Gastrocnemius medialis (tissue), 4 donors: ENCODE measurements around the gene SLC12A3. TPM values are rescaled to one million over a fixed set of nuclear protein-coding genes. Genes with fewer than 3 reads are reported as not detected.

ENCODE experiments used
- ATAC-seq, 2 donors: fragments of 150-250 bp; one replicate each; pipeline ENCODE4 v1.9.1; 2016
- DNase-seq, 2 donors: peaks; one replicate each; pipeline ENCODE4 v3.0.0-alpha.2; 2019
- H3K27ac ChIP-seq, 4 donors: fragments of 200-600 bp; sonication (generic); 1 replicate in 1 of 4; 2 replicates in 3 of 4; pipeline ENCODE4 v1.5.1; 2016 to 2018; ENCODE audit warnings: mild to moderate bottlenecking in 2 of 4, moderate library complexity in 1 of 4
- H3K27me3 ChIP-seq, 3 donors: fragments of 200-600 bp; sonication (generic) in 2 of 3; 1 replicate in 1 of 3; 2 replicates in 2 of 3; pipeline versions ENCODE4 v1.5.1 to v1.6.0; 2016 to 2019; ENCODE audit warnings: mild to moderate bottlenecking in 1 of 3, moderate library complexity in 1 of 3
- H3K36me3 ChIP-seq, 2 donors: fragments of 200-600 bp; sonication (generic) in 1 of 2; one replicate each; pipeline ENCODE4 v1.5.1; 2017 to 2018
- H3K4me1 ChIP-seq, 2 donors: fragments of 200-600 bp; sonication (generic) in 1 of 2; one replicate each; pipeline ENCODE4 v1.5.1; 2016 to 2017; ENCODE audit warnings: mild to moderate bottlenecking in 2 of 2
- H3K4me3 ChIP-seq, 4 donors: fragments of 200-600 bp; sonication (generic) in 3 of 4; 1 replicate in 1 of 4; 2 replicates in 3 of 4; pipeline ENCODE4 v1.5.1; 2016 to 2019; ENCODE audit warnings: mild to moderate bottlenecking in 2 of 4
- H3K9me3 ChIP-seq, 3 donors: fragments of 200-600 bp; sonication (generic) in 2 of 3; 1 replicate in 1 of 3; 2 replicates in 2 of 3; pipeline ENCODE4 v1.5.1; 2016 to 2019
- POLR2A ChIP-seq, 2 donors: fragments of 450-650 bp; IDR thresholded peaks; one replicate each; pipeline ENCODE4 v1.6.1; 2017; ENCODE audit warnings: antibody characterized with exemption in 2 of 2, mild to moderate bottlenecking in 2 of 2, moderate library complexity in 2 of 2
- in situ Hi-C, 4 donors: fragments of 200-750 bp; cut with MboI; loops; one replicate each; pipeline versions ENCODE4 v1.15.0 to v1.8.0; 2017; ENCODE audit warnings: low sequenced_read_pairs in 4 of 4
- intact Hi-C: fragments of 100-400 bp; cut with DNase I; formaldehyde crosslinking; loops from one replicate; pipeline ENCODE4 v1.15.1; 2023; ENCODE audit warnings: low total_unique reads
- microRNA counts, 2 donors: library from miRNA; unstranded; fragments of <30 nt; microRNA quantifications; one replicate each; lab custom pipeline; 2016
- microRNA-seq, 2 donors: library from miRNA; unstranded; fragments of <30 nt; microRNA quantifications; one replicate each; pipeline ENCODE4, GENCODE V29; 2016; ENCODE audit warnings: borderline replicate concordance in 2 of 2
- total RNA-seq, 4 donors: library from RNA; depleted of rRNA; stranded (reverse); fragments of >200 nt; gene quantifications; one replicate each; pipeline versions ENCODE4 v1.1.0 to v1.2.3, GENCODE V29; 2016
- TF ChIP-seq, protein P1 (sequence below), 5 experiments: fragments of 450-650 bp in 3 of 5; fragments of 200-600 bp in 2 of 5; sonication (generic) in 2 of 5; IDR thresholded peaks in 4 of 5; conservative IDR thresholded peaks in 1 of 5; 1 replicate in 4 of 5; 2 replicates in 1 of 5; pipeline ENCODE4 v1.5.1; 2016 to 2019; ENCODE audit warnings: antibody characterized with exemption in 5 of 5, mild to moderate bottlenecking in 3 of 5, moderate library complexity in 3 of 5

The SLC12A3 gene
- total RNA-seq, 4 donors from 2014 or later, result not detected

DNA sequence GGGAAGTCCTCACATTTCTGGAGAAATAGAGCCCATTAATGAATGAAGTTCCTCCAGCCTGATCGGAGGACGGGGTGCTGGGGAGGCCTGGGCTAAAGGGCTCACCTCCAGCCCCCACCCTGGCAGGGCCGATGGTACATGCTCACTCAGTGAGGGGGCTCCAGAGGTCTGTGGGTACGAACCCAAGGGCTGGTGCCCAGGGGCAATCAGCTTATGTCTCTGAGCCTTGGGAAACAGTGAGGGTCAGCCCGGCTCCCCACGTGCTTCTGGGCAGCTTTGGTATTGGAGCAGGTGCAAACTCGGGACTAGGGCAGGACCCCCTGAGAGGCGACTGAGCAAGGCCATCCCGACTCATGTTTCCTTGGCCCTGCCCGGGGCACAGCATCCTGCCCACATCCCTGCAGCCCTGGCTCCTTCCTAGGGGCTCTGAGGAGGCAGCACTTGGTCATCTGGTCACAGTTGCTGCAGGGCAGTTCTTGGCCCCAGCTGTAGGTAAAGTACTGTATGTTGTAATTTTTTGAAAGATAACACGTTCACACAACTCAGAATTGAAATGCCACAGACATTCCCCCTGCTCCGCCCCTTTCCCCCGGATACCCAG is 95.8 kb downstream of the SLC12A3 start:
- in situ Hi-C loops (no loop called here), intact Hi-C loops (no loop called here)
- H3K36me3 ChIP-seq, result no peaks in the 10 kb centered on the region
- H3K27me3 ChIP-seq, result no peaks in the 10 kb centered on the region
- H3K4me3 ChIP-seq, result no peak overlapping the region
- no peaks in the 10 kb centered on the region for H3K9me3 ChIP-seq
- no peak for TF ChIP-seq POLR2A (IDR thresholded peaks at IDR 0.05)
- TF ChIP-seq, protein P1, sequence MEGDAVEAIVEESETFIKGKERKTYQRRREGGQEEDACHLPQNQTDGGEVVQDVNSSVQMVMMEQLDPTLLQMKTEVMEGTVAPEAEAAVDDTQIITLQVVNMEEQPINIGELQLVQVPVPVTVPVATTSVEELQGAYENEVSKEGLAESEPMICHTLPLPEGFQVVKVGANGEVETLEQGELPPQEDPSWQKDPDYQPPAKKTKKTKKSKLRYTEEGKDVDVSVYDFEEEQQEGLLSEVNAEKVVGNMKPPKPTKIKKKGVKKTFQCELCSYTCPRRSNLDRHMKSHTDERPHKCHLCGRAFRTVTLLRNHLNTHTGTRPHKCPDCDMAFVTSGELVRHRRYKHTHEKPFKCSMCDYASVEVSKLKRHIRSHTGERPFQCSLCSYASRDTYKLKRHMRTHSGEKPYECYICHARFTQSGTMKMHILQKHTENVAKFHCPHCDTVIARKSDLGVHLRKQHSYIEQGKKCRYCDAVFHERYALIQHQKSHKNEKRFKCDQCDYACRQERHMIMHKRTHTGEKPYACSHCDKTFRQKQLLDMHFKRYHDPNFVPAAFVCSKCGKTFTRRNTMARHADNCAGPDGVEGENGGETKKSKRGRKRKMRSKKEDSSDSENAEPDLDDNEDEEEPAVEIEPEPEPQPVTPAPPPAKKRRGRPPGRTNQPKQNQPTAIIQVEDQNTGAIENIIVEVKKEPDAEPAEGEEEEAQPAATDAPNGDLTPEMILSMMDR (IDR thresholded peaks at IDR 0.05 in 4 of 5, conservative IDR thresholded peaks at IDR 0.05 in 1 of 5), result no peak
- DNase-seq, result no peak
- peaks cover 0 to 10% of the 10 kb centered on the region in 2 donors for H3K4me1 ChIP-seq
- ATAC-seq, result no peak
- no peak overlapping the region for H3K27ac ChIP-seq

DNA sequence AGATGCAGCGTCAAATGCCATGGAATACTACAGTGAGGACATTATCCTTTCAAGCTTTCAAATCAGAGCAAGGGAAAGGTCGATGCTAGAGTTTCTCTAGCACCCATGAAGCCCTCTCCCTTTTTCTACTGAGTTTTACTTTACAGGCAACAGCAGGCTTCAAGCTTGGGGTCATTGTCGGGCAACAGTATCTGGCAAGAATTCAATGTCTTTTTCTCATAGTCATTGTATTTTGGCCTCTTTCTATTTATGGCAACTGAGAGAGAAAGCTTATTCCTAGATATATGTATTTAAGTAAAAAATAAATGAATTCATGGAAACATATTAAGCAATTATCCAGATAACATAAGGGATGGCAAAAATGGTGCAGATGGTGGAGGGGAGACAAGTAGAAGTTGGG is 96.4 kb downstream of the SLC12A3 start:
- Histone ChIP-seq H3K27ac (peak overlapping the region in 1 of 4 donors; percentile 39), H3K9me3 (no peaks in the 10 kb centered on the region), H3K4me1 (peaks cover 0 to 10% of the 10 kb centered on the region in 2 donors), H3K4me3 (no peak overlapping the region), H3K36me3 (no peaks in the 10 kb centered on the region), H3K27me3 (no peaks in the 10 kb centered on the region)
- no peak for ATAC-seq
- in situ Hi-C loops (no loop called here), intact Hi-C loops (no loop called here)
- no peak for DNase-seq
- TF ChIP-seq, protein P1 (IDR thresholded peaks at IDR 0.05 in 4 of 5, conservative IDR thresholded peaks at IDR 0.05 in 1 of 5), result no peak
- no peak for TF ChIP-seq POLR2A (IDR thresholded peaks at IDR 0.05)

DNA sequence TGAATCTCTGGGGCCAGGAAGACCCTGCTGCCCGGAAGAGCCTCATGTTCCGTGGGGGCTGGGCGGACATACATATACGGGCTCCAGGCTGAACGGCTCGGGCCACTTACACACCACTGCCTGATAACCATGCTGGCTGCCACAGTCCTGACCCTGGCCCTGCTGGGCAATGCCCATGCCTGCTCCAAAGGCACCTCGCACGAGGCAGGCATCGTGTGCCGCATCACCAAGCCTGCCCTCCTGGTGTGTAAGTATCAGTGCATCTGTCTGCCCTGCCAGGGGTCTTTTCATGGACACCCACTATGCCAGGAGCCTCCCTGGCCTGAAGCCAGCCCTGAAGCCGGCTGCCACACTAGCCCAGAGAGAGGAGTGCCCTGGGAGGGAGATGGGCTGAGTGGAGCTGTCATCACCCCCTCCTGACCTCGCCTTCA is 96.9 kb downstream of the SLC12A3 start, which contains the start of gene CETP:
CETP (plus strand) TSS at position 100 of the 431 bp plus-strand sequence; CDS start at position 130, 30 bp downstream.
- Histone ChIP-seq H3K27ac (peak within 1 kb of the TSS in 1 of 4 donors; percentile 39), H3K4me3 (no peak within 1 kb of the TSS), H3K4me1 (peaks cover 0 to 10% of the 10 kb centered on the region in 2 donors), H3K9me3 (no peaks in the 10 kb centered on the region), H3K27me3 (no peaks in the 10 kb centered on the region), H3K36me3 (no peaks in the 10 kb centered on the region)
- TF ChIP-seq, protein P1 (IDR thresholded peaks at IDR 0.05 in 4 of 5, conservative IDR thresholded peaks at IDR 0.05 in 1 of 5), result no peak
- TF ChIP-seq POLR2A (IDR thresholded peaks at IDR 0.05), result no peak
- in situ Hi-C loops (no loop called here), intact Hi-C loops (no loop called here)
- no peak for DNase-seq
- ATAC-seq, result no peak

DNA sequence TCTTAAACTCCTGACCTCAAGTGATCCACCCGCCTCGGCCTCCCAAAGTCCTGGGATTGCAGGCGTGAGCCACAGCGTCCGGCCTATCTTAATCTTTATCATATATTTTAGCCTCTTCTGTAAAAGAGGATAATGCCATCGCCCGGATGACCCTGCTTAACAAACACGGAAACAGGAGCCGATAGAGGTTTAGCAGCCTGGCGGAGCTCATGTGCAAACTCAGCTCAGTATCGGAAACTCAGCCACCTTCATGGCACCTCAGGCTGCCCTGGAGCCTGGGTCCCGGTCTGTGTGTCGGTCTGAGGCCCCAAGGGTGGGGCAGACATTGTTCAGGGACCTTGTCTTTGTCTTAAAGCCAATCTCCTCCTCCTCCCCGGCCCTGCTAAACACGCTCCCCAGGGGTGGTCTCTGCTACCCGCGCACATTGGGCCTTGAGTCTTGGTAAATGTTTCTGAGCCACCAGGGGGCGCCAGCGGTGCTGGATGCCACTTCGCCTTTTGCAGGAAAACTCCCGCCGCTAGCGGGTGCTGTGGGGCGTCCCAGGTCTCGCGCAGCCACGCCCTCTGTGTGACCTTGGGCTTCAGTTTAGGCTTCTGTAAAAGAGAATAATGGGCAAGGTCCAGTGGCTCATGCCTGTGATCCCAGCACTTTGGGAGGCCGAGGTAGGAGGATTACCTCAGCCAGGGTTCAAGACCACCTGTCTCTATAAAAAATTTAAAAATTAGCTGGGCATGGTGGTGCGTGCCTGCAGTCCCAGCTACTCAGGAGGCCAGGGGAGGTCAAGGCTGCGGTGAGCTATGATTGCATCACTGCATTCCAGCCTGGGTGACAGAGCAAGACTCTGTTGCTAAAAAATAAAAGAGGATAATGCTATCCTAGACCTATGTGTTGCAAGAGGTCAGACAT is 99.5 kb downstream of the SLC12A3 start:
- no peaks in the 10 kb centered on the region for H3K9me3 ChIP-seq
- no peaks in the 10 kb centered on the region for H3K36me3 ChIP-seq
- intact Hi-C loops (no loop called here), in situ Hi-C loops (no loop called here)
- H3K27ac ChIP-seq, result peak overlapping the region in 1 of 4 donors; percentile 20
- ATAC-seq, result peak; percentile 49 to 75
- H3K27me3 ChIP-seq, result no peaks in the 10 kb centered on the region
- no peak overlapping the region for H3K4me3 ChIP-seq
- peak; percentile 40 to 66 for DNase-seq
- peaks cover 0 to 10% of the 10 kb centered on the region in 2 donors for H3K4me1 ChIP-seq
- TF ChIP-seq, protein P1 (IDR thresholded peaks at IDR 0.05 in 4 of 5, conservative IDR thresholded peaks at IDR 0.05 in 1 of 5), result peak; percentile 51 to 74 (median 71)
- no peak for TF ChIP-seq POLR2A (IDR thresholded peaks at IDR 0.05)

MicroRNAs within 50 kb of the gene (microRNA counts, 767-probe panel; counts per million panel counts)
- 356 to 448 counts per million in 2 donors for microRNA hsa-miR-138-5p (lab: Ali Mortazavi, UCI)

Small RNA genes lying within 50 kb of the gene (microRNA-seq; reads per million reads assigned to microRNA genes)
- 0 to 2.6 reads per million in 2 donors for gene MIR138-2
- 0 reads per million in 2 donors for gene MIR6863

Other genes with a start within 250 kb of the SLC12A3 start
- 100 to 1,000 TPM in 3 of 4 donors, 10 to 100 TPM in 1; 63.0 to 434 (median 267) TPM for gene MT1E, start 239.4 kb upstream of the SLC12A3 start, total RNA-seq
- gene MT1M, start 232.5 kb upstream of the SLC12A3 start, total RNA-seq, result 1 to 10 TPM in 3 of 4 donors, not detected in 1; 5.3 to 10.0 (median 7.3) TPM
- gene MT1A, start 226.5 kb upstream of the SLC12A3 start, total RNA-seq, result 10 to 100 TPM in 3 of 4 donors, not detected in 1; 17.3 to 34.9 (median 20.2) TPM
- gene MT1B, start 213.3 kb upstream of the SLC12A3 start, total RNA-seq, result not detected
- gene MT1F, start 207.2 kb upstream of the SLC12A3 start, total RNA-seq, result 1 to 10 TPM in 1 of 4 donors, not detected in 3; 3.2 TPM
- gene MT1G, start 197.1 kb upstream of the SLC12A3 start, total RNA-seq, result 1 to 10 TPM in 2 of 4 donors, not detected in 2; 3.5 to 4.6 TPM
- not detected for gene MT1H, start 195.4 kb upstream of the SLC12A3 start, total RNA-seq
- over 10,000 TPM in 1 of 4 donors, 1,000 to 10,000 TPM in 3; 3,871 to 10,589 (median 6,239) TPM for gene MT1X, start 182.7 kb upstream of the SLC12A3 start, total RNA-seq
- 10 to 100 TPM; 12.9 to 30.7 (median 23.0) TPM for gene NUP93, start 135.1 kb upstream of the SLC12A3 start, total RNA-seq
- gene HERPUD1, start 66.9 kb downstream of the SLC12A3 start, total RNA-seq, result 100 to 1,000 TPM; 110 to 281 (median 125) TPM
- gene CETP, start 96.7 kb downstream of the SLC12A3 start, total RNA-seq, result not detected
- 1 to 10 TPM; 2.5 to 9.4 (median 5.1) TPM for gene NLRC5, start 124.3 kb downstream of the SLC12A3 start, total RNA-seq
- 10 to 100 TPM; 11.7 to 20.0 (median 17.2) TPM for gene CPNE2, start 227.4 kb downstream of the SLC12A3 start, total RNA-seq